ENCODE measurements around the gene CCDC88C.
A peak's percentile ranks its signal among the peaks of the same experiment; 100 is the strongest.

CCDC88C gene

DNA sequence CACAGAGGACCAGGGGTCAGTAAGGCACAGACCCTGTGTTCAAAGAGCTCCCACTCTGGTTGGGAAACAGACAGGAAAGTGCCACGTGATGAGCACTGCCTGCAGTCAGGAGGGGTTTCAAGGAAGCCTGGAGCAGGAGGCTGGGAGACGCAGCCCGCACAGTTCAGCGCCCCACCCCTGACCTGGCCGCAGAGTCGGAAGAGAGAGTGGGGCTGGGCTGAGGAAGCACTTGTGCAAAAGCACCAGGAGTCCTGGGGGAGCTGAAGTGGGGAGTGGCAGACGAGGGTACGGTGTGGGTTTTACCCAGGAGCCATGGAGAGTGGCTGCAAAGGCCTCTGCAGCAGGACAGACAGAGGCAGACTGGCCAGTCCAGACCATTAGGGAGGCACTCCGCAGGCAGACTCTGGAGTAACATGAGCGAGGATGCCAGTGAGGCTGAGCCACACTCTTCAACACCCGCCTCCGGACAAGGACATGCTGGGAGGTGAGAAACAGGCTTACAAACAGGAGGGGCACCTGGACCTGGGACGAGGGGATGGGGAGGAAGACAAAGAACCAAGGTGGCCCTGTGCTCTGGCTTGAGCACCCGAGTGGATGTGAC, 87.4 kb downstream of the CCDC88C start:
- DNase-seq (ENCODE audit: low spot score) = no peak

DNA sequence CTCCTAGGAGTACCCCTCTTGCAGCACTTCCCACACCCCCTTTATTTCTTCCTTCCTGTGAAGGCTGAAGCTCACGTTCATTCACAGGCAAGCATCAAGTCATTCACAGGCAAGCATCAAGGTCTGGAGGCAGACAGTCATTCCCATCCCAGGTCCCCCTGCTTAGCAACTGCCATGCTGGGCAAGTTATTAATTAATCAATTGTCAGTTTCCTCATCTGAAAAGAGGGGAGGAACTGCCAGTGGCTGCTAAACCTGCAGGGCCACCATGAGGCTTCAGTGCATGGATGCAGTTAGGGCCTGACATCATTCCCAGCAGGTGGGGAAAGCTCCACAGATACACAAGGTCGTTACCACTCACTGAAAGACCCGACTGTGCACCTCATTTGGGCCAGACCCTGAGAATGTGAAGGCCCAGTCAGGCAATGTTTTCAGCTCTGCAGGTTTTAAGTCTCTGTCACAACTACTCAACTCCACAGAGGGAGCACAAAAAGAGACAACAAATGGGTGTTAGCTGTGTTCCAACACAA, 88.1 kb downstream of the CCDC88C start:
- no peak for DNase-seq (ENCODE audit: low spot score)

DNA sequence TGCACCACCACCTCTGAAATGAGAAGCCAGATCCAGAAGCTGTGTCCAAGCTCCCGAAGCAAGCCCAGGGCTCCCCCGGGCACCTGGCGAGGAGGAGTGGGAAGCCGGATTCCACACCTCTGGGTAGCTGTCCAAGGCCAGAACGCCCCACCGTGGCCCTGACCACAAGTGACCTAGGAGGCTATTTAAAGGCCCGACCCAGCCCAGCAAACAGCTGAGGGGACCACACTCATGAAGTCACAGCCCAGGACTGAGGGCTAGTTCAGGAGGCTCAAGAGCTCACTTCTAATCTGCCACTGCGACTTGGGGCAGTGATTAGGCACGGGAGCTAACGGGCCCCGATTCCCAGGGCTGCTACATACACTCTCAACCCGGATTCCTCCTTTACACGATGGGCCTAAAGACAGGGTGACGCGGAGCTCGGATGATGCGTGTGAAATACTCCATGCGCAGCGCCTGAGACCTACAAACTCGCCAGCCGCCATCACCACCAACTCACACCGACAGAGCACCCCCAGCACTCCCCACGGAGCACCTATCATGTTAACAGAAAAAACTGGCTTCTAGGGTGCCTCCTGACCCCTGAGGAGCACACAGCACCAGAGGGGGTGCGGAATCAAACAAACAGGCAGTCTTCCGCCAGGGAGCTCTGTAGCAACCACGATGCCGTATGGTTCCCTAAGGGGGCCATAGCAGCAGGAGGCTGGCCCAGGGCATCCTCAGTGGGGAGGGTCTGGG, 89.1 kb downstream of the CCDC88C start:
- no peak for DNase-seq (ENCODE audit: low spot score)

GRCh38 chr14:91327661-91328312, 89.8 kb downstream of the CCDC88C start:
- no peak for DNase-seq (ENCODE audit: low spot score)

DNA sequence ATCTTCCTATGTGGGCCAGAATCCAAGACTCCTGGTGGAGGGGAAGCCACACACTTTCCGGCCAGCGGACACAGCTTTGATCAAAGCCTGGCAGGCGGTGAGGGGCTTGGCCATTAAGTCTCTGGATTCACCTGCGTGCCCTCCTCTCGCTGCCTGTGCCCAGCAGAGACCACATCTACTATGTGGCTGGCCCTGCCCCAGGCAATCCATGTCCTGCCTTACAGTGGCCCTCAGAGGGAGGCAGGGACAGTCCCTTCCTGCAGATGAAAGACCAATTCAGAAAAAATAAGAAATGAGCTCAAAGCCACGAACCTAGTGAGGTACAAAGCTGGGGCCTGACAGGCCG, 90.4 kb downstream of the CCDC88C start:
- DNase-seq (ENCODE audit: low spot score) = no peak

GRCh38 chr14:91326514-91327249, 90.9 kb downstream of the CCDC88C start:
- no peak for DNase-seq (ENCODE audit: low spot score)

GRCh38 chr14:91324606-91325575, 92.7 kb downstream of the CCDC88C start:
- no peak for DNase-seq (ENCODE audit: low spot score)

DNA sequence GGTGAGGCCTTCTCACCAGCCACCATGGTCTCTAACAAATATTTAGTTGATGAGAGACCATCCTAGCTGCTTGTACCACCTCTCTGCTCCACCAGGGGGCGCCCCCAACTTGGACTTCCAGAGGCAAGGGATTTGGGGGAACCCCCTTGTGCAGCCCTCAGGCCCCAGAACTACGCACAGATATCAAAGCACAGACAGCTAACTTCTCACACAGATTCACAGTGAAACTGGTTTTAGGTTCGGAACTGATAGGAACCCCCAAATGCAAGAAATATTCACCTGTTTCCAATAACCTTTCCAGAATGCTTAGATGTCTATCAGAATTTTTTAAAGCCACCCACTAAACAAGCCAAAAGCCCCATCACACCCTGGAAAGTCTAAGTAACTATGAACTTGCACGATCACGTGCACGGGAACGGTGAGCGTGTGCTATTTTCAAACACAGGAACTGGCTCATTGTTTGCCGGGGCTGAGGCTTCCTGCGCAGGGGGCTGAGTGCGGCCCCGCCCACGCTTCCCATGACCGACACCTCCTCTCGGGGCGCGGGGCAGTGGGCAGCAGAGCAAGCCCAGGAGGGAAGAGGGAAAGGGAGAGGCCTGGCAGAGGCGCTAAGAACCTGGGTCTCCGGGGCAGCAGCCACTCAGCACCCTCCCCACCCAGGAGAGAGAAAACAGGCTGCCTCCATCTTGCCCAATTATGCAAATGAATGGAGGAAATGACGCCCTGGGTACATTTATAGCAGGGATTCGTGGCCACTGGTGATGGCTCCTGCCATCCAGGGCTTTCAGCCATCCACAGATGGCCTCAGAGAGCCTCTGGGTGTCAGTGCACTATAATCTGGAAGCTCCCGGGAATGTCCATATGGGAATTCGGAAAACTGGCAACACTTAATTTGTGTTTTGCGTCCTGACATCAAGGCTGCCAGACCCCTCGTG, 93.7 kb downstream of the CCDC88C start:
- DNase-seq (ENCODE audit: low spot score) = peak; percentile 73

DNA sequence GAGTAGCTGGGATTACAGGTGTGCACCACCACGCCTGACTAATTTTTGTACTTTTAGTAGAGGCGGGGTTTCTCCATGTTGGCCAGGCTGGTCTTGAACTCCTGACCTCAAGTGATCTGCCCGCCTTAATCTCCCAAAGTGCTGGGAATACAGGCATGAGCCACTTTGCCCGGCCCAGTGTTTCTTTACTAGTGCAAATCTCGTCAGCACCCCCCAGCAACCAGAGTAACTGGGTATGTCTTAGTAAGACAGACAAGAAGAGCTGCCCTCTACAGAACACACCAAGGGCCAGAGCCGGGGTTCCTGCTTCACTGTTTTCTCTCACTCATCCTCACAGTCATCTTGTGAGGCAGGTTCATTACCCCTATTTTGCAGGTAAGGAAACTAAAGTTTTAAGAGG, 94.6 kb downstream of the CCDC88C start:
- DNase-seq (ENCODE audit: low spot score) = no peak

- DNase-seq (ENCODE audit: low spot score) = no peak
Observed at GRCh38 chr14:91322623-91323022, 95.0 kb downstream of the CCDC88C start.

DNA sequence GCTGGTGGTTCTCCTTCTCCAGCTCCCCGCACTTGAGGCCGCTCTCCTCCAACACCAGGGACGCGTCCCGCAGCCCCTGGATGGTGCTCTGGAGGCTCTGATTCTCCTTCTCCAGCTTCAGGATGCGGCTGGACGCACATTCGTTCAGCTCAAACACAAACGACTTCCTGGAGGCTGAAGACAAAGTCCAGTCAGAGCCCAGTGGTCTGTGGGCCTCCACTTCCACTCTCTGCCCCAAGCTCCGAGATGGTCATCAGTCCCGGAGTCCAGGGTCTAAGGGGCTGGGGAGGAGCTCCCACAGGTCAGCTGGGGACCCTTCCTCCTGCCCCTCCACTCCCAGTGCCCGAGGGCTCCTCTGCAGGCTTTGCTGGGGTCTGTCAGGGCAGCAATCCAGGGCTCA, 96.5 kb downstream of the CCDC88C start:
- DNase-seq (ENCODE audit: low spot score) = no peak

DNA sequence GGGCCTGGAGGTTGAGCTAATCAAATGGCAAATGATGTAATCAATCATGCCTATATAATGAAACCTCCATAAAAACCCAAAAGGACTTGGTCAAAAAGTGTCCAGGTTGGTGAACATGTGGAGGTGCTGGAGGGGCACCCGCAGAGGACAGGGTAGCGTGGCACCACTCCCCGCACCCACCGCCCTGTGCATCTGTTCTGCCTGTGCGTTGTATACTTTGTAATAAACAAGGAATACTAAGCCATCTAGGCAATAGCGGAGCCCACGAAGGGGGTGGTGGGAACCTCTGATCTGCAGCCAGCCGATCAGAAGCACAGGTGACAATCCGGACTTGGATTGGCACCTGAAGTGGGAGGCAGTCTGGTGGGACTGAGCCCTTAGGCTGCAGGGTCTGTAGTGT, 97.4 kb downstream of the CCDC88C start:
- no peak for DNase-seq (ENCODE audit: low spot score)

- no peak for DNase-seq (ENCODE audit: low spot score)
Observed at GRCh38 chr14:91318911-91319310, 98.7 kb downstream of the CCDC88C start.

GRCh38 chr14:91317381-91318308, 100.0 kb downstream of the CCDC88C start:
- no peak for DNase-seq (ENCODE audit: low spot score)

GRCh38 chr14:91316761-91317160, 100.9 kb downstream of the CCDC88C start:
- DNase-seq (ENCODE audit: low spot score) = no peak

DNA sequence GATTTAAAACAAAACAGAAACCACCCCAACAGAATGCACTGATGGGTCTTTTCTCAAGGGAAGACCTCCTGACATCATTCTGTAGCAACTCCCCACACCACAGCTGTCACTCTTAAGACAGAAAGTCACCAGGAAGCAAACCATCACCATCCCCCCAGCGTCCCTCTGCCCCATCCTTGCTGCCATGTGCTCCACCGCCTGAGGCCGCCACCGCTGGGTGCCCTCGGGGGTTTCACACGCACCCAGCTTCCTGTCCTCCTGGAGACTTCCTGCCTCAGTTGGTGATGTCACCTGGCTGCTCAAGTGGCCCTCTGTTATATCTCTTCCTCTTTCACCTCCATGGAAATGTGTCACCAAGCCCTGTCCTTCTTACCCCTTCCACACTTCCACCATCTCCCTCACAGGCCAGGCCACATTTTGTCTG, 101.8 kb downstream of the CCDC88C start:
- no peak for DNase-seq (ENCODE audit: low spot score)

- DNase-seq (ENCODE audit: low spot score) = no peak
Observed at GRCh38 chr14:91313852-91314251, 103.8 kb downstream of the CCDC88C start.

GRCh38 chr14:91313154-91313850, 104.3 kb downstream of the CCDC88C start:
- no peak for DNase-seq (ENCODE audit: low spot score)

DNA sequence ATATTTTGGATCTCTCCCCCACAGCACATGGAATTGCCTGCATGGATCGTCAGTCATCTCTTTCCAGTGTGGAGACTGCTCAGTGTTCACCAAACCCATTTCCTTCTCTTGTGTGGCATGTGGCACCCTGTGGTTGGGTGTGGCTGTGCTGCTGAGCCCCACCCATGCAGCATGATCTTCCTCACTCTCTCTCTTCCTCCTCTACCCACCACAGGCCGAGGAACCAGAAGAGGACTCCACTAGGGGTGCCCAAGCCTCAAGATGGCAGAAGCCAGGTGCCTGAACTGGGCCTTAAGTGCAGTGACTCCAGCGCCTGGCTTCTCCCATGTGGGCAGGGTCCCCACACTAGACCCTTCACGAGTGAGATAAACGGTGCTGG, 106.3 kb downstream of the CCDC88C start:
- DNase-seq (ENCODE audit: low spot score) = no peak
